GM23338 (cell line): ENCODE data around the gene ZBTB20.

Source experiments
- CREB1 ChIP-seq: fragments of 250-450 bp; sonication (Bioruptor Pico); IDR thresholded peaks from 2 replicates; pipeline ENCODE4 v1.5.0; 2020; ENCODE audit warnings: low read depth, mild to moderate bottlenecking, moderate library complexity
- EZH2 ChIP-seq: fragments of 200-600 bp; sonication (generic); IDR thresholded peaks from one replicate; pipeline ENCODE4 v1.8.0; 2017; ENCODE audit warnings: antibody characterized with exemption, mild to moderate bottlenecking, low read depth; ENCODE audit not compliant: unreplicated experiment
- EZH2phosphoT487 ChIP-seq: fragments of 200-600 bp; sonication (generic); IDR thresholded peaks from one replicate; pipeline ENCODE4 v1.8.1; 2018; ENCODE audit warnings: antibody characterized with exemption; ENCODE audit not compliant: unreplicated experiment
- JUNB ChIP-seq: IDR thresholded peaks from one replicate; pipeline ENCODE4 v1.6.1; 2016; ENCODE audit warnings: antibody characterized with exemption; ENCODE audit not compliant: unreplicated experiment
- NANOG ChIP-seq: IDR thresholded peaks from 2 replicates; pipeline ENCODE4 v1.6.1; 2016; ENCODE audit warnings: antibody characterized with exemption, borderline replicate concordance
- POLR2AphosphoS5 ChIP-seq: IDR thresholded peaks from 2 replicates; pipeline ENCODE4 v1.6.1; 2016; ENCODE audit warnings: antibody characterized with exemption, low read depth
- STAT1 ChIP-seq: IDR thresholded peaks from one replicate; pipeline ENCODE4 v1.6.1; 2016; ENCODE audit warnings: antibody characterized with exemption; ENCODE audit not compliant: unreplicated experiment
- ZNF114 ChIP-seq: fragments of 250-450 bp; sonication (Bioruptor Pico); IDR thresholded peaks from 2 replicates; pipeline ENCODE4 v1.5.0; 2020; ENCODE audit warnings: mild to moderate bottlenecking, moderate library complexity
- ZNF331 ChIP-seq: fragments of 250-450 bp; sonication (Bioruptor Pico); IDR thresholded peaks from 2 replicates; pipeline ENCODE4 v1.5.0; 2020; ENCODE audit warnings: low read depth, mild to moderate bottlenecking, moderate library complexity
- TF ChIP-seq, protein P1 (sequence below), 2 experiments: fragments of 200-600 bp in 1 of 2; sonication (generic) in 1 of 2; conservative IDR thresholded peaks; 2 replicates each; pipeline versions ENCODE4 v1.5.1 to v1.6.1; 2016 to 2017; ENCODE audit warnings: antibody characterized with exemption in 2 of 2, low read depth in 2 of 2, mild to moderate bottlenecking in 2 of 2, moderate library complexity in 1 of 2
- TF ChIP-seq, protein P2 (sequence below): IDR thresholded peaks from 2 replicates; pipeline ENCODE4 v1.6.1; 2016; ENCODE audit warnings: antibody characterized with exemption
- TF ChIP-seq, protein P3 (sequence below): IDR thresholded peaks from one replicate; pipeline ENCODE4 v1.6.1; 2018; ENCODE audit warnings: antibody characterized with exemption; ENCODE audit not compliant: unreplicated experiment
- TF ChIP-seq, protein P4 (sequence below): fragments of 250-450 bp; sonication (Bioruptor Pico); IDR thresholded peaks from 2 replicates; pipeline ENCODE4 v1.5.0; 2020; ENCODE audit warnings: mild to moderate bottlenecking, moderate library complexity

DNA sequence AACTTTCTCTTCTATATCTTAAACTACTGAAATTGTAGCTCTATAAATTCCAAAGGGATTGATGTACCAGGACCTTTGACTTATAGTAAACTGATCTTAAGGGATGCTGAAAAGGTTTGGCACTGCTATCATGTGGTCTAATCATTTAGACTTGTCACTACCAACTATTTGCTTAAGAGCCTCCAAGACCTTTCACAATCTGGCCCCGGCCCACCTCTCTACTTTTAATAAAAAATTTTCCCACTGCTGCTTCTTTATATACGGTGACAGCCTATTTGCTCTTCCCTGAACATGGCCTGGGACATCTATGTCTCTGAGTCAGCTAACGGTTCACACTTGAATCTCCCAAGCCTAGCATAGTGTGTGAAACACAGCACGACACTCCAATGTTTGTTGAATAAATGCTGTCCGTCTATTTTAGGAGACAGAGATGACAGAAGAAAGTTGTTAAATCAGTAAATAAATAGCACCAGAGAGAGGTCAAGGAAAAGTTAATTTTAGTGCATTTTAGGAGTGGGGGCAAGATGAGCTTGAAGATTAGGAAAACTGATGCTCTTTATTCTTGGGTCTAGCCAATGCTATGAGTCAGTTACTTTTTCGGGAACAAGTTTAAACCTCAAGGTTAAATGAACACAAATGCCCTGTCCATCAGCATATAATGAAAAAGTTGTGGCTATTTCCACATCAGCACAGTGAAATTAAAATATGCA, 640.3 kb downstream of the ZBTB20 start:
- TF ChIP-seq EZH2: no peak
- TF ChIP-seq, protein P1, sequence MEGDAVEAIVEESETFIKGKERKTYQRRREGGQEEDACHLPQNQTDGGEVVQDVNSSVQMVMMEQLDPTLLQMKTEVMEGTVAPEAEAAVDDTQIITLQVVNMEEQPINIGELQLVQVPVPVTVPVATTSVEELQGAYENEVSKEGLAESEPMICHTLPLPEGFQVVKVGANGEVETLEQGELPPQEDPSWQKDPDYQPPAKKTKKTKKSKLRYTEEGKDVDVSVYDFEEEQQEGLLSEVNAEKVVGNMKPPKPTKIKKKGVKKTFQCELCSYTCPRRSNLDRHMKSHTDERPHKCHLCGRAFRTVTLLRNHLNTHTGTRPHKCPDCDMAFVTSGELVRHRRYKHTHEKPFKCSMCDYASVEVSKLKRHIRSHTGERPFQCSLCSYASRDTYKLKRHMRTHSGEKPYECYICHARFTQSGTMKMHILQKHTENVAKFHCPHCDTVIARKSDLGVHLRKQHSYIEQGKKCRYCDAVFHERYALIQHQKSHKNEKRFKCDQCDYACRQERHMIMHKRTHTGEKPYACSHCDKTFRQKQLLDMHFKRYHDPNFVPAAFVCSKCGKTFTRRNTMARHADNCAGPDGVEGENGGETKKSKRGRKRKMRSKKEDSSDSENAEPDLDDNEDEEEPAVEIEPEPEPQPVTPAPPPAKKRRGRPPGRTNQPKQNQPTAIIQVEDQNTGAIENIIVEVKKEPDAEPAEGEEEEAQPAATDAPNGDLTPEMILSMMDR (conservative IDR thresholded peaks at IDR 0.05; ENCODE audit: low read depth in 2 of 2): no peak
- TF ChIP-seq, protein P2, sequence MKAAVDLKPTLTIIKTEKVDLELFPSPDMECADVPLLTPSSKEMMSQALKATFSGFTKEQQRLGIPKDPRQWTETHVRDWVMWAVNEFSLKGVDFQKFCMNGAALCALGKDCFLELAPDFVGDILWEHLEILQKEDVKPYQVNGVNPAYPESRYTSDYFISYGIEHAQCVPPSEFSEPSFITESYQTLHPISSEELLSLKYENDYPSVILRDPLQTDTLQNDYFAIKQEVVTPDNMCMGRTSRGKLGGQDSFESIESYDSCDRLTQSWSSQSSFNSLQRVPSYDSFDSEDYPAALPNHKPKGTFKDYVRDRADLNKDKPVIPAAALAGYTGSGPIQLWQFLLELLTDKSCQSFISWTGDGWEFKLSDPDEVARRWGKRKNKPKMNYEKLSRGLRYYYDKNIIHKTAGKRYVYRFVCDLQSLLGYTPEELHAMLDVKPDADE: no peak
- TF ChIP-seq, protein P3, sequence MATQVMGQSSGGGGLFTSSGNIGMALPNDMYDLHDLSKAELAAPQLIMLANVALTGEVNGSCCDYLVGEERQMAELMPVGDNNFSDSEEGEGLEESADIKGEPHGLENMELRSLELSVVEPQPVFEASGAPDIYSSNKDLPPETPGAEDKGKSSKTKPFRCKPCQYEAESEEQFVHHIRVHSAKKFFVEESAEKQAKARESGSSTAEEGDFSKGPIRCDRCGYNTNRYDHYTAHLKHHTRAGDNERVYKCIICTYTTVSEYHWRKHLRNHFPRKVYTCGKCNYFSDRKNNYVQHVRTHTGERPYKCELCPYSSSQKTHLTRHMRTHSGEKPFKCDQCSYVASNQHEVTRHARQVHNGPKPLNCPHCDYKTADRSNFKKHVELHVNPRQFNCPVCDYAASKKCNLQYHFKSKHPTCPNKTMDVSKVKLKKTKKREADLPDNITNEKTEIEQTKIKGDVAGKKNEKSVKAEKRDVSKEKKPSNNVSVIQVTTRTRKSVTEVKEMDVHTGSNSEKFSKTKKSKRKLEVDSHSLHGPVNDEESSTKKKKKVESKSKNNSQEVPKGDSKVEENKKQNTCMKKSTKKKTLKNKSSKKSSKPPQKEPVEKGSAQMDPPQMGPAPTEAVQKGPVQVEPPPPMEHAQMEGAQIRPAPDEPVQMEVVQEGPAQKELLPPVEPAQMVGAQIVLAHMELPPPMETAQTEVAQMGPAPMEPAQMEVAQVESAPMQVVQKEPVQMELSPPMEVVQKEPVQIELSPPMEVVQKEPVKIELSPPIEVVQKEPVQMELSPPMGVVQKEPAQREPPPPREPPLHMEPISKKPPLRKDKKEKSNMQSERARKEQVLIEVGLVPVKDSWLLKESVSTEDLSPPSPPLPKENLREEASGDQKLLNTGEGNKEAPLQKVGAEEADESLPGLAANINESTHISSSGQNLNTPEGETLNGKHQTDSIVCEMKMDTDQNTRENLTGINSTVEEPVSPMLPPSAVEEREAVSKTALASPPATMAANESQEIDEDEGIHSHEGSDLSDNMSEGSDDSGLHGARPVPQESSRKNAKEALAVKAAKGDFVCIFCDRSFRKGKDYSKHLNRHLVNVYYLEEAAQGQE: no peak
- no peak for TF ChIP-seq ZNF331 (CRISPR knock-in tag)
- no peak for TF ChIP-seq POLR2AphosphoS5
- no peak for TF ChIP-seq CREB1
- TF ChIP-seq JUNB: no peak
- TF ChIP-seq, protein P4, sequence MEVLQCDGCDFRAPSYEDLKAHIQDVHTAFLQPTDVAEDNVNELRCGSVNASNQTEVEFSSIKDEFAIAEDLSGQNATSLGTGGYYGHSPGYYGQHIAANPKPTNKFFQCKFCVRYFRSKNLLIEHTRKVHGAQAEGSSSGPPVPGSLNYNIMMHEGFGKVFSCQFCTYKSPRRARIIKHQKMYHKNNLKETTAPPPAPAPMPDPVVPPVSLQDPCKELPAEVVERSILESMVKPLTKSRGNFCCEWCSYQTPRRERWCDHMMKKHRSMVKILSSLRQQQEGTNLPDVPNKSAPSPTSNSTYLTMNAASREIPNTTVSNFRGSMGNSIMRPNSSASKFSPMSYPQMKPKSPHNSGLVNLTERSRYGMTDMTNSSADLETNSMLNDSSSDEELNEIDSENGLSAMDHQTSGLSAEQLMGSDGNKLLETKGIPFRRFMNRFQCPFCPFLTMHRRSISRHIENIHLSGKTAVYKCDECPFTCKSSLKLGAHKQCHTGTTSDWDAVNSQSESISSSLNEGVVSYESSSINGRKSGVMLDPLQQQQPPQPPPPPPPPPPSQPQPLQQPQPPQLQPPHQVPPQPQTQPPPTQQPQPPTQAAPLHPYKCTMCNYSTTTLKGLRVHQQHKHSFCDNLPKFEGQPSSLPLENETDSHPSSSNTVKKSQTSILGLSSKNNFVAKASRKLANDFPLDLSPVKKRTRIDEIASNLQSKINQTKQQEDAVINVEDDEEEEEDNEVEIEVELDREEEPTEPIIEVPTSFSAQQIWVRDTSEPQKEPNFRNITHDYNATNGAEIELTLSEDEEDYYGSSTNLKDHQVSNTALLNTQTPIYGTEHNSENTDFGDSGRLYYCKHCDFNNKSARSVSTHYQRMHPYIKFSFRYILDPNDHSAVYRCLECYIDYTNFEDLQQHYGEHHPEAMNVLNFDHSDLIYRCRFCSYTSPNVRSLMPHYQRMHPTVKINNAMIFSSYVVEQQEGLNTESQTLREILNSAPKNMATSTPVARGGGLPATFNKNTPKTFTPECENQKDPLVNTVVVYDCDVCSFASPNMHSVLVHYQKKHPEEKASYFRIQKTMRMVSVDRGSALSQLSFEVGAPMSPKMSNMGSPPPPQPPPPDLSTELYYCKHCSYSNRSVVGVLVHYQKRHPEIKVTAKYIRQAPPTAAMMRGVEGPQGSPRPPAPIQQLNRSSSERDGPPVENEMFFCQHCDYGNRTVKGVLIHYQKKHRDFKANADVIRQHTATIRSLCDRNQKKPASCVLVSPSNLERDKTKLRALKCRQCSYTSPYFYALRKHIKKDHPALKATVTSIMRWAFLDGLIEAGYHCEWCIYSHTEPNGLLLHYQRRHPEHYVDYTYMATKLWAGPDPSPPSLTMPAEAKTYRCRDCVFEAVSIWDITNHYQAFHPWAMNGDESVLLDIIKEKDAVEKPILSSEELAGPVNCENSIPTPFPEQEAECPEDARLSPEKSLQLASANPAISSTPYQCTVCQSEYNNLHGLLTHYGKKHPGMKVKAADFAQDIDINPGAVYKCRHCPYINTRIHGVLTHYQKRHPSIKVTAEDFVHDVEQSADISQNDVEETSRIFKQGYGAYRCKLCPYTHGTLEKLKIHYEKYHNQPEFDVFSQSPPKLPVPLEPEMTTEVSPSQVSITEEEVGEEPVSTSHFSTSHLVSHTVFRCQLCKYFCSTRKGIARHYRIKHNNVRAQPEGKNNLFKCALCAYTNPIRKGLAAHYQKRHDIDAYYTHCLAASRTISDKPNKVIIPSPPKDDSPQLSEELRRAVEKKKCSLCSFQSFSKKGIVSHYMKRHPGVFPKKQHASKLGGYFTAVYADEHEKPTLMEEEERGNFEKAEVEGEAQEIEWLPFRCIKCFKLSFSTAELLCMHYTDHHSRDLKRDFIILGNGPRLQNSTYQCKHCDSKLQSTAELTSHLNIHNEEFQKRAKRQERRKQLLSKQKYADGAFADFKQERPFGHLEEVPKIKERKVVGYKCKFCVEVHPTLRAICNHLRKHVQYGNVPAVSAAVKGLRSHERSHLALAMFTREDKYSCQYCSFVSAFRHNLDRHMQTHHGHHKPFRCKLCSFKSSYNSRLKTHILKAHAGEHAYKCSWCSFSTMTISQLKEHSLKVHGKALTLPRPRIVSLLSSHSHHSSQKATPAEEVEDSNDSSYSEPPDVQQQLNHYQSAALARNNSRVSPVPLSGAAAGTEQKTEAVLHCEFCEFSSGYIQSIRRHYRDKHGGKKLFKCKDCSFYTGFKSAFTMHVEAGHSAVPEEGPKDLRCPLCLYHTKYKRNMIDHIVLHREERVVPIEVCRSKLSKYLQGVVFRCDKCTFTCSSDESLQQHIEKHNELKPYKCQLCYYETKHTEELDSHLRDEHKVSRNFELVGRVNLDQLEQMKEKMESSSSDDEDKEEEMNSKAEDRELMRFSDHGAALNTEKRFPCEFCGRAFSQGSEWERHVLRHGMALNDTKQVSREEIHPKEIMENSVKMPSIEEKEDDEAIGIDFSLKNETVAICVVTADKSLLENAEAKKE (CRISPR knock-in tag): no peak
- no peak for TF ChIP-seq EZH2phosphoT487
- no peak for TF ChIP-seq ZNF114 (CRISPR knock-in tag)
- TF ChIP-seq STAT1: no peak
- no peak for TF ChIP-seq NANOG
